HepG2 (cell line): Measurements from ENCODE around the gene GMFB. TPM values are rescaled to one million over a fixed set of nuclear protein-coding genes. Genes with fewer than 3 reads are reported as not detected.

ENCODE experiments used
- ATAC-seq: fragments of 200-7000 bp; cut with Tn5 transposase; 3 replicates; pipeline ENCODE4 v1.9.1; 2020; ENCODE audit warnings: mild to moderate bottlenecking, moderate library complexity
- BruUV-seq: library from RNA; stranded (reverse); fragments of 400-500 nt; replicated peaks from 2 replicates; lab custom pipeline; 2021; lab: Mats Ljungman, UMichigan
- CTCF ChIA-PET: fragments of 300-600 bp; formaldehyde crosslinking; extraction: SDS; loops from one replicate; lab custom pipeline; 2021; ENCODE audit warnings: low total read pairs, inconsistent platforms, low intra/inter-chr PET ratio; lab: Yijun Ruan, JAX
- POLR2A ChIA-PET: fragments of 350-600 bp; sonication (Branson Sonifier 250); formaldehyde crosslinking; loops from one replicate; lab custom pipeline; 2020; ENCODE audit warnings: antibody characterized with exemption, inconsistent platforms; lab: Yijun Ruan, JAX
- DNase-seq: peaks from one replicate; pipeline ENCODE4 v3.0.0-alpha.2; 2015; ENCODE audit warnings: low spot score
- FAIRE-seq: peaks from 3 replicates; lab custom pipeline; 2011; peaks lifted over from hg19 to GRCh38; lab: Jason Lieb, UNC
- H2AFZ ChIP-seq: one replicate; pipeline ENCODE4 v1.6.1; 2011; ENCODE audit warnings: low read length, inconsistent platforms
- H3K27ac ChIP-seq: fragments of 300-600 bp; 3 replicates; pipeline ENCODE4 v1.8.0; 2011; ENCODE audit warnings: mixed run types, mild to moderate bottlenecking, mixed read lengths, low read length, inconsistent platforms; ENCODE audit not compliant: insufficient read depth; ENCODE audit errors: extremely low read length
- H3K27me3 ChIP-seq, 2 experiments: fragments of 200-600 bp in 1 of 2; 2 replicates in 1 of 2; 3 replicates in 1 of 2; pipeline versions ENCODE4 v1.6.0 to v1.8.0; 2011; ENCODE audit warnings: low read length in 2 of 2, mild to moderate bottlenecking in 2 of 2, moderate library complexity in 2 of 2, inconsistent platforms in 1 of 2; ENCODE audit not compliant: insufficient read depth in 2 of 2, control insufficient read depth in 1 of 2
- H3K36me3 ChIP-seq, 2 experiments: fragments of 200-600 bp in 1 of 2; replicated peaks in 1 of 2; 2 replicates in 1 of 2; 3 replicates in 1 of 2; pipeline versions ENCODE4 v1.5.1 to v1.8.0; 2011; ENCODE audit warnings: low read length in 2 of 2, inconsistent platforms in 1 of 2; ENCODE audit not compliant: insufficient read depth in 2 of 2, control insufficient read depth in 1 of 2
- H3K4me1 ChIP-seq: 2 replicates; pipeline ENCODE4 v1.5.1; 2012; ENCODE audit warnings: low read length, inconsistent platforms; ENCODE audit not compliant: insufficient read depth
- H3K4me2 ChIP-seq: 2 replicates; pipeline ENCODE4 v1.6.0; 2011; ENCODE audit warnings: low read depth, low read length, inconsistent platforms
- H3K4me3 ChIP-seq, 3 experiments: fragments of 200-600 bp in 1 of 3; sonication (generic), shearing (Covaris generic) in 1 of 3; replicated peaks in 1 of 3; 2 replicates each; pipeline ENCODE4 v1.5.1; 2011 to 2016; ENCODE audit warnings: low read length in 3 of 3, inconsistent platforms in 2 of 3, low read depth in 2 of 3, mild to moderate bottlenecking in 2 of 3, control low read depth in 1 of 3, mixed read lengths in 1 of 3; ENCODE audit not compliant: insufficient read depth in 1 of 3
- H3K79me2 ChIP-seq: one replicate; pipeline ENCODE4 v1.6.1; 2011; ENCODE audit warnings: low read length, inconsistent platforms; ENCODE audit not compliant: insufficient read depth
- H3K9ac ChIP-seq: 2 replicates; pipeline ENCODE4 v1.6.0; 2011; ENCODE audit warnings: mild to moderate bottlenecking, low read depth, low read length, inconsistent platforms; ENCODE audit not compliant: insufficient read depth
- H3K9me3 ChIP-seq: 2 replicates; pipeline ENCODE4 v1.5.1; 2012; ENCODE audit warnings: mild to moderate bottlenecking, low read length
- H4K20me1 ChIP-seq: 2 replicates; pipeline ENCODE4 v1.6.0; 2011; ENCODE audit warnings: inconsistent platforms, mild to moderate bottlenecking, low read length, moderate library complexity; ENCODE audit not compliant: insufficient read depth
- CENPX ChIP-seq: sonication (generic); formaldehyde crosslinking; IDR thresholded peaks from 2 replicates; pipeline ENCODE4 v1.9.0; 2021; ENCODE audit warnings: mild to moderate bottlenecking, missing genetic modification reagents, moderate library complexity
- ELF3 ChIP-seq: IDR thresholded peaks from 2 replicates; pipeline ENCODE4 v1.6.1; 2016; ENCODE audit warnings: missing genetic modification reagents, missing compliant biosample characterization
- GABPB1 ChIP-seq: IDR thresholded peaks from 2 replicates; pipeline ENCODE4 v1.6.1; 2016; ENCODE audit warnings: mild to moderate bottlenecking, missing genetic modification reagents, moderate library complexity, missing compliant biosample characterization
- MEF2D ChIP-seq: sonication (generic); formaldehyde crosslinking; IDR thresholded peaks from 2 replicates; pipeline ENCODE4 v1.5.1; 2020; ENCODE audit warnings: mild to moderate bottlenecking, missing genetic modification reagents
- MIER3 ChIP-seq: IDR thresholded peaks from 2 replicates; pipeline ENCODE4 v1.6.1; 2016; ENCODE audit warnings: missing compliant biosample characterization, borderline replicate concordance
- NR2C2 ChIP-seq: sonication (generic); formaldehyde crosslinking; IDR thresholded peaks from 2 replicates; pipeline ENCODE4 v1.4.0; 2020; ENCODE audit warnings: missing genetic modification reagents, mild to moderate bottlenecking, moderate library complexity, borderline replicate concordance
- SAP130 ChIP-seq: IDR thresholded peaks from 2 replicates; pipeline ENCODE4 v1.6.1; 2016; ENCODE audit warnings: low read depth
- U2AF2 ChIP-seq: fragments of 200-400 bp; formaldehyde crosslinking; IDR thresholded peaks from 2 replicates; pipeline ENCODE4 v1.6.1; 2017; ENCODE audit warnings: low read depth, mild to moderate bottlenecking, low read length
- YEATS2 ChIP-seq: sonication (generic); formaldehyde crosslinking; IDR thresholded peaks from 2 replicates; pipeline ENCODE4 v1.4.0; 2020; ENCODE audit warnings: missing genetic modification reagents, borderline replicate concordance
- ZMYM2 ChIP-seq: sonication (generic); formaldehyde crosslinking; IDR thresholded peaks from 2 replicates; pipeline ENCODE4 v1.8.0; 2022; ENCODE audit warnings: mild to moderate bottlenecking, missing genetic modification reagents
- ZMYM3 ChIP-seq: sonication (generic); formaldehyde crosslinking; IDR thresholded peaks from 2 replicates; pipeline ENCODE4 v1.5.1; 2020; ENCODE audit warnings: mild to moderate bottlenecking, missing genetic modification reagents
- ZNF256 ChIP-seq: sonication (generic); formaldehyde crosslinking; conservative IDR thresholded peaks from 2 replicates; pipeline ENCODE4 v1.4.0; 2020; ENCODE audit warnings: missing genetic modification reagents
- WGBS: methylation state at CpG from one replicate; pipeline ENCODE4 v1.1.6; 2017; ENCODE audit warnings: low lambda C conversion rate; 5-methylcytosine and 5-hydroxymethylcytosine counted together
- in situ Hi-C: cut with HindIII; loops from 2 replicates; pipeline ENCODE4 v1.10.0; 2017; ENCODE audit warnings: low pct_unique_long_range_greater_than_20kb; ENCODE audit not compliant: extremely low pct_ligation_motif_present
- intact Hi-C: fragments of 100-400 bp; cut with micrococcal nuclease; formaldehyde crosslinking; loops from one replicate; pipeline ENCODE4 v1.10.0; 2022; ENCODE audit not compliant: unreplicated experiment
- polyA plus RNA-seq, 8 experiments: library from polyadenylated mRNA; depleted of rRNA in 3 of 8; stranded (reverse) in 7 of 8; unstranded in 1 of 8; fragments of >200 nt; fragmentation: Illumina TruSeq in 4 of 8; extraction: Trizol in 4 of 8; gene quantifications; 2 replicates each; pipeline versions ENCODE4 v1.2.1 to v1.2.3, GENCODE V29; 2011 to 2016; ENCODE audit warnings: low read depth in 4 of 8, missing spikeins in 1 of 8, mixed read lengths in 1 of 8; ENCODE audit not compliant: insufficient read depth in 1 of 8
- total RNA-seq, 5 experiments: library from RNA; depleted of rRNA; stranded (reverse); fragments of >200 nt; fragmentation: Illumina TruSeq; extraction: Trizol; gene quantifications; 2 replicates each; pipeline ENCODE4 v1.2.3, GENCODE V29; 2016; ENCODE audit warnings: low read depth in 1 of 5
- TF ChIP-seq, protein P1 (sequence below), 2 experiments: sonication (generic) in 1 of 2; formaldehyde crosslinking in 1 of 2; IDR thresholded peaks; 2 replicates each; pipeline versions ENCODE4 v1.5.1 to v1.6.1; 2011 to 2020; ENCODE audit warnings: borderline replicate concordance in 1 of 2, low read depth in 1 of 2, low read length in 1 of 2, mild to moderate bottlenecking in 1 of 2, missing genetic modification reagents in 1 of 2, moderate library complexity in 1 of 2

GMFB gene
- total and polyA plus RNA-seq, 2 of the 13 experiments (the other 11 are each of a cell fraction or from before 2014, with no cell fraction given) = 17.3 to 68.2 TPM

DNA sequence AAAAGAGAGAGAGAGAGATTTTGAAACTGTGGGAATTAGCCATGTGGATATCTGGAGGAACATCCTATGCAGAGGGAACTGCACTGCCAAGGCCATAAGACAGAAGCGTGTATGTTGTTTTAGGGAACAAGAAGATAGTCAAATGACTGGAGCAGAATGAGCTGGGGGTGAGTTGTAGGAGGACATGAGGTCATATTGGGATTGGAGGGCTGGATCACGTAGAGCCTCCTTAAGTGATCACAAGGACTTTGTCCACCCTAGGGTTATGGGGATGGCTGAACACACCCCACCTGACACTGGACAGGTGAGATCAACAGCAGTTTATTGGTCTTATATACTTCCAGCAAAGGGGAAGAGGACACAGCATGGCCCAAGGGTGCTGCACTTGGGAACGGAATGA is 12.7 kb upstream of the GMFB start:
- FAIRE-seq (no peak), DNase-seq (no peak), ATAC-seq (no peak)
- intact Hi-C loops = no loop called here
- H3K4me2 ChIP-seq = no peak overlapping the region
- H3K27ac ChIP-seq = no peak overlapping the region
- BruUV-seq = no TSS peak
- H3K4me1 ChIP-seq = peaks cover 72% of the 10 kb centered on the region
- no peaks in the 10 kb centered on the region for H3K9me3 ChIP-seq
- ChIA-PET POLR2A (interaction anchor here (0.7 to 1.5 kb wide), 2 partner anchors 8 to 30 kb away, joined by 3 to 5 read pairs; partner anchors contain the start of gene CGRRF1), CTCF (no interaction called here)
- no peak overlapping the region for H3K9ac ChIP-seq
- no peaks in the 10 kb centered on the region for H3K27me3 ChIP-seq
- no peaks in the 10 kb centered on the region for H3K79me2 ChIP-seq
- TF ChIP-seq U2AF2 (no peak), ZNF256 (no peak), MIER3 (CRISPR knock-in tag) (no peak)
- H3K4me3 ChIP-seq = no peak overlapping the region
- WGBS = 68% methylated on average over 3 of the region's 3 CpGs
- H3K36me3 ChIP-seq = no peaks in the 10 kb centered on the region
- in situ Hi-C loops = no loop called here
- H2AFZ ChIP-seq = no peak overlapping the region
- H4K20me1 ChIP-seq = no peaks in the 10 kb centered on the region

DNA sequence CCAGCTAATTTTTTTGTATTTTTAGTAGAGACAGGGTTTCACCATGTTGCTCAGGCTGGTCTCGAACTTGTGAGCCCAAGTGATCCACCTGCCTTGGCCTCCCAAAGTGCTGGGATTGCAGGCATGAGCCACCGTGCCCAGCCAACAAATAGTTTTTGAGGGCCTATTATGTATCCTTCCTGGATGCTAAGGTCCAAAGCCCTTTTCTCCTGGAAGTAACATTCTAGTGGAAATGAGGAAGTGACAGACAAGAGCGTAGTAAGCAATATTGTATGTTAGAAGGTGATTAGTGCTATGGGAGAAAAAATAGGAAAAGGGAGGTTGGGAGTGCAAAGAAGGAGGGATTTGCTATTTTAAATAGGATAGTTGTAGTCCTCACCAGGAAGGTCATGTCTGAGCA is 12.0 kb upstream of the GMFB start:
- no peaks in the 10 kb centered on the region for H3K27me3 ChIP-seq
- intact Hi-C loops = no loop called here
- TF ChIP-seq ELF3 (CRISPR knock-in tag) (peak; percentile 28; the same call in 1 of the 2 replicates), GABPB1 (CRISPR knock-in tag) (0 out of 2 replicates have a peak, but pooled peaks have one; percentile 9), MEF2D (CRISPR knock-in tag) (peak; percentile 41; the same call in 1 of the 2 replicates), CENPX (no peak), YEATS2 (no peak), NR2C2 (CRISPR knock-in tag) (no peak), SAP130 (CRISPR knock-in tag) (peak; percentile 15; the same call in 1 of the 2 replicates), ZMYM3 (peak; percentile 79), ZMYM2 (CRISPR knock-in tag) (0 out of 2 replicates have a peak, but pooled peaks have one; percentile 38)
- TF ChIP-seq, protein P1, sequence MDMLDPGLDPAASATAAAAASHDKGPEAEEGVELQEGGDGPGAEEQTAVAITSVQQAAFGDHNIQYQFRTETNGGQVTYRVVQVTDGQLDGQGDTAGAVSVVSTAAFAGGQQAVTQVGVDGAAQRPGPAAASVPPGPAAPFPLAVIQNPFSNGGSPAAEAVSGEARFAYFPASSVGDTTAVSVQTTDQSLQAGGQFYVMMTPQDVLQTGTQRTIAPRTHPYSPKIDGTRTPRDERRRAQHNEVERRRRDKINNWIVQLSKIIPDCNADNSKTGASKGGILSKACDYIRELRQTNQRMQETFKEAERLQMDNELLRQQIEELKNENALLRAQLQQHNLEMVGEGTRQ (IDR thresholded peaks at IDR 0.05; ENCODE audit: low read depth, low read length) = no peak
- TF ChIP-seq, protein P1 (CRISPR knock-in tag; IDR thresholded peaks at IDR 0.05; ENCODE audit: borderline replicate concordance) = no peak

More for the DNA sequence above, 12.0 kb upstream of the GMFB start:
- no peak for DNase-seq
- FAIRE-seq = no peak
- no peak for ATAC-seq
- H3K79me2 ChIP-seq = no peaks in the 10 kb centered on the region
- no peaks in the 10 kb centered on the region for H4K20me1 ChIP-seq
- H3K36me3 ChIP-seq = no peaks in the 10 kb centered on the region
- peaks cover 76% of the 10 kb centered on the region for H3K4me1 ChIP-seq
- no peak overlapping the region for H3K27ac ChIP-seq
- H3K4me3 ChIP-seq = no peak overlapping the region
- POLR2A ChIA-PET = interaction anchor here (0.6 to 1.5 kb wide), 2 partner anchors 9 to 1088 kb away, joined by 3 to 5 read pairs; partner anchors contain the start of gene CGRRF1
- no TSS peak for BruUV-seq
- no peak overlapping the region for H3K9ac ChIP-seq
- 41% methylated on average over 3 of the region's 3 CpGs for WGBS
- in situ Hi-C loops = no loop called here
- no peak overlapping the region for H2AFZ ChIP-seq
- no peaks in the 10 kb centered on the region for H3K9me3 ChIP-seq
- peak overlapping the region; percentile 97 for H3K4me2 ChIP-seq
- CTCF ChIA-PET = no interaction called here
